ENCODE results near the gene LIX1.
"Not testable (repeated sequence)": the region's sequence is repeated elsewhere in the genome, so short reads cannot be mapped to it uniquely, and the experiment has no call there.

LIX1 gene

DNA sequence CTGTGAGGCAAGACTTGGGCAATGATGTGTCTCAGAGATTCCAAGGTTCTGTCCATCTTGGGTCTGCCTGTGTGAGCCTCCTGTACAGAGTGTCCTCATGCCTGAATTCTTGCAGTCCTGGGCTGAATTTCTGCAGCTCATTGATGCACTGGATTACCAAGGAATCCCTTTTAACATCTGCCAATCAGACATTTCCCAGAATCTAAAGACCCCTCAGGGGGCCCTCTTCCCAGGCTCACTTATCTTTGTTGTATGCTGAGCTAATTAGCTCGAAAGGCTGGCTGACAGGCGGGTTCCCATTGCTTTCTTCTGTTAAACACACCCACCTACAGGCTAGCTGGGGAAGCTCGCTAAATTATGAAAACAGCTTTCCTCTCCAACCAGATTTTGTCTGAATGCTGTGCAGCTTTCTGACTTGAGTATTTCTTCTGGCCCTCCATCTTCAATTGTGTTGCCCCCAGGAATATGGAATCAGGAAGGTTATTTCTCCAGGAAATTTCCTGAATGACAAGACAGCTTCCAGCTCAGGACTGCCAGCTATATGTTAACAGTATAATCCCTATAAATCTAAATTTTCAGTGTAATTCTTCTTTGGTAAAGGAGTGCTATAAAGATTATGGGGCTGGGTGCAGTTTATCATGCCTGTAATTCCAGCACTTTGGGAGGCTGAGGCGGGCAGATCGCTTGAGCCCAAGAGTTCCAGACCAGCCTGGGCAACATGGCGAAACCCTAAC, at the start of gene LIX1:
LIX1 (minus strand) TSS at position 91 of the 734 bp plus-strand sequence; CDS start at position 56, 35 bp downstream.
- peak; percentile 44 for DNase-seq

DNA sequence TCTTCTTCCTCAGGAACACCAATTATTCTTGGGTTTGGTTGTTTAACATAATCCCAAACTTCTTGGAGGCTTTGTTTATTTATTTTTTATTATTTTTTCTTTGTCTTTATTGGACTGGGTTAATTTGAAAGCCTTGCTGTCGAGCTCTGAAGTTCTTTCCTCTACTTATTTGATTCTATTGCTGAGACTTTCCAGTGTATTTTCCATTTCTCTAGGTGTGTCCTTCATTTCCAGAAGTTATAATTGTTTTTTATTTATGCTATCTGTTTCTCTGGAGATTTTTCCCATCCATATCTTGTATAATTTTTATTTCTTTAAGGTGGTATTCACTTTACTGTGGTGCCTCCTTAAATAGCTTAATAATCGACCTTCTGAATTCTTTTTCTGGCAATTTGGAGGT, 49.5 kb upstream of the LIX1 start:
- no peak for DNase-seq

DNA sequence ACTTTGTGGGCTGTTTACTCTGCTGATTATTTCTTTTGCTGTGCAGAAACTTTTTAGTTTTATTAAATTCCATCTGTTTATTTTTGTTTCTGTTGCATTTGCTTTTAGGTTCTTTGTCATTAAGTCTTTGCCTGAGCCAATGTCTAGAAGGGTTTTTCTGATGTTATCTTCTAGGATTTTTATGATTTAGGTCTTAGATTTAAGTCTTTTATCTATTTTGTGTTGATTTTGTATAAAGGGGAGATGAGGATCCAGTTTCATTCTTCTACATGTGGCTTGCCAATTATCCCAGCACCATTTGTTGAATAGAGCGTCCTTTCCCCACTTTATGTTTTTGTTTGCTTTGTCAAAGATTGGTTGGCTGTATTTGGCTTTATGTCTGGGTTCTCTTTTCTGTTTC, 47.1 kb upstream of the LIX1 start:
- DNase-seq: not testable (repeated sequence)

DNA sequence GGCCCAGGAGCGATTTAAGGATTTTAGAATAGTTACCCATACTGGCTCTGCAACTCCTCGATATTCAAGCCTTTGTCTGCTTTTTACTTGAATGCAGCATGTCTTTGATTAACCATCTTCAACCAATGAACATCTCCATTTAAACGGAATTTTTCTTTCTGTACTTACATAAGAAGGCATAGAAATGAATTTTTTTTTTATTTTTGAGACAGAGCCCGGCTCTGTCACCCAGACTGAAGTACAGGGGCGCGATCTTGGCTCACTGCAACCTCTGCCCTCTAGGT, 41.5 kb upstream of the LIX1 start:
- no peak for DNase-seq

DNA sequence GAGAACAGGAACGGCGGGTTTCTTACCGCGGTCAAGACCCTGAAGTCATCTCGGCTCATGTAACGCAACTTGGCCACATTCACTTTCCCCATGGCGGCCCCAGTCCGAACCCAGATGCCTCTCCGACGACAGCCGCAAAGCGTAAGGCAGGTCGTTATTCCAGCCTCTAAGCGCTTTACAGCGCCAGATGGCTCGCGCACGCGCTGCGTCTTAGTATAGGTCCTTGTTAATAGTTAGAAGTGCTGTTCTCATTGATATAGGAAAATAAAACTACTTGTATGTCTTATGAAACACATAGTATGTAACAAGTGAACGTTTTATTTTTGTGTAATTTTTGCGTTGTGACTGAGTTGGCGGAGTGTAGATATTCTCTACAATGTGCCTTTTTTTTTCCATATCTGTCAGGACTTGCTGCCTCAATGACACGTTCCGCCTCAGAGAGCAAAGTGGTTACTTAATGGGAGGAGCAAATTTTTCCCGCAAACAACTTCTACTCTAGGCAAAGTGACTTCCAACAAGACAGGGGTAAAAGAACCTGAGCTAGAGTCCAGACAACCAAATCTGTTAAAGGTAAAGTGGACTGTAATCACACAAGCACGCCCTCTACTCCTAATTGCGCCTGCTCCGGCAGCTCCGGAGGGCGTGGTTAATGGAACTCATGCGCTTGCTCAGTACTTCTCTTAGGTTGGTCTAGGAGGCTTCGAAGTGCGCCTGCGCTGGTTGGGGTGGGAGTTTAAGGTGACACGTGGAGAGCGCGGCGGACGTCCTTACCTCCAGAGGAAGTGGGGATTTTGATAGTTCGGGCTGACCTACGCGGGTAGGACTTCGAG, 40.9 kb upstream of the LIX1 start, which contains the start of gene RIOK2:
RIOK2 (minus strand) TSS at position 148 of the 830 bp plus-strand sequence; CDS start at position 92, 56 bp downstream.
- peak; percentile 97 for DNase-seq

DNA sequence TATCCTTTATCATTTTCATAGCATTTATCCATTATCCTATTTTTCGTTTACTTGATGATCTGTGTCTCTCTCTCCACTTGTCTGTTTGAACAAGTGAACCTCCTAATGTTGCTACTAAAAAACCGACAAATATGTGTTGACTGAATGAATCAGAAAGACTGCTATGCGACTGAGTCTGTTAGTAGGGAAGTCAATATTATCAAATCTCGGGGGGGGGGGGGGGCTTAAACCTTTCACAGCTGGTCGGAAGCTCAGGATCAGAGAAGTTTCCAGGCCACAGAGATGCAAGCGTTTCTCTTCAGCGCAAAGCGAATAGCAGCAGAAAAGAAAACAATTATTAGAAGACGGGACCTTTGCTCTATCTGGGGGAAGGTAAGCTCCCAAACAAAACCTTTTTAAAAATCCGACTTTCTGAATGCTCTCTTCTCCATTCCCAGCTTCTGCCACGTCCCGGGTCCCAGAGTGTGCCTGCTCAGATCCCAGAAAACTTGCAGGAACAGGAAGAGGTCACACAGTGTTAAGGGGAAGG, 40.2 kb upstream of the LIX1 start:
- DNase-seq: no peak

DNA sequence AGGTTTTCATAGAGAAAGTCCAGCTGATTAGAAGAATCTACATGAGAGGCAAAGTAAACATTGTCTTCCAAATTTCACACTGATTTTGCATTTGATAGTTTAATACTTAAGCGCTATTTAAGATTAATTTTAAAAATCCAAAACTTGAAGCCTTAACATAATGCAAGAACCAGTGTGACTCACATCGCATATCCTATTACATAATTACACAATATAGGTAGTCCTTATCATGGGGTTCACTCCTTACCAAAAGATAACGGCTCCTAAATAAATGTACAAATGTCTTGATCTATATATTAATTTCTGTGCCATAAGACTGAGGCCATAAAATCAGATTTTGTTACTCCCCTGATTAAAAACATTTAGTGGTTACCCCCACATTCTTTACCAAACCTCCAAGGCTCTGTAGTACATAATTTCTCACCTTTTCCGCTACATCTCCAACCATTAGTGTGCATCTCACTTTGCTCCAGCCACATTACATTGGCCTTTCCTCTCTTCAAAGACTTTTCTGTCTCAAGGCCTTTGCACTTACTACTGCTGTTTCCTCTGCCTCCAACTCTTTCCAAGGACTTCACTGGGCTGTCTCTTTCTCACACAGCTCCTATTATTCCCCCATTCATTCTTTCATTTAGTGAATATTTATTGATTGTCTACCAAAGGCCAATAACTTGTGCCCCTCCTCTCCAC, 39.6 kb upstream of the LIX1 start:
- DNase-seq: no peak

DNA sequence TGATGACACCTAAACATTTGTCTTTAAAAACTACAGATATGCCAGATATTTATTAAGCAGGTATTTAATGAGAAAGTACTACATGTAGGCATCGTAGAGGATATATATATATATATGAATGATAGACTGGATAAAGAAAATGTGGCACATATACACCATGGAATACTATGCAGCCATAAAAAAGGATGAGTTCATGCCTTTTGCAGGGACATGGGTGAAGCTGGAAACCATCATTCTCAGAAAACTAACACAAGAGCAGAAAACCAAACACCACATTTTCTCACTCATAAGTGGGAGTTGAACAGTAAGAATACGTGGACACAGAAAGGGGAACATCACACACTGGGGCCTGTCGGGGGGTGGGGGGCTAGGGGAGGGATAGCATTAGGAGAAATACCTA, 37.0 kb upstream of the LIX1 start:
- DNase-seq: not testable (repeated sequence)

DNA sequence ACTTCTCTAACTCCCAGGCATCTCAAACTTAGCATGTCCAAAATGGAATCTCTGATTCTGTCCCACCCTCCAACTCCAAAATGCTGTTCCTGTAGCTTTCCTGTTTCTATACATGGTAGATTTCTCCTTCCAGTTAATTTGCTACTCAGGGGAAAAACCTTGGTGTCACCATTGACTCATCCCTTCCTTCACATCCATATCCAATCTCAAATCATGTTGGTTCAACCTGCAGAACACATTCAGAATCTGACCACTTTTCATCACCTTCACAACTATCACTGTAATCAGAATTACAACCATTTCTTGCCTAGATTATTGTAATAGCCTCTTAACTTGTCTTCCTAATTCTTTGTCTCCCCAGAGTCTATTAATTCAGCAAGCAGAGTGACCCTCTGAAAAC, 29.8 kb upstream of the LIX1 start:
- no peak for DNase-seq

DNA sequence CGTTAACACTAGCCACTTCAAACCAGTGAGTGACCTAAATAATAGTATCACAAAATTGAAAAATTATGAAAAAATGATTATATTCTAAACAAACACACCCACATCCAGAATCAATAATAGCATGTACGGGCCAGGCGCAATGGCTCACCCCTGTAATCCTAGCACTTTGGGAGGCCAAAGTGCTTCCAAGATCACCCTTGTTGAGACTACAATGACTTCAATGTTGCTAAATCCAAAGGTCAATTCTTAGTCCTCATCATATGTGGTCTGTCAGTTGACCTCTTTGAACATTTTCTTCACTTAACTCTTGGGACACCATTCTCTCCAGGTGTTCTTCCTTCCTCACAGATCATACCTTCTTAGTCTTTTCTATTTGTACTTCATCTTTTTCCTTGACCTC, 29.3 kb upstream of the LIX1 start:
- DNase-seq: no peak

DNA sequence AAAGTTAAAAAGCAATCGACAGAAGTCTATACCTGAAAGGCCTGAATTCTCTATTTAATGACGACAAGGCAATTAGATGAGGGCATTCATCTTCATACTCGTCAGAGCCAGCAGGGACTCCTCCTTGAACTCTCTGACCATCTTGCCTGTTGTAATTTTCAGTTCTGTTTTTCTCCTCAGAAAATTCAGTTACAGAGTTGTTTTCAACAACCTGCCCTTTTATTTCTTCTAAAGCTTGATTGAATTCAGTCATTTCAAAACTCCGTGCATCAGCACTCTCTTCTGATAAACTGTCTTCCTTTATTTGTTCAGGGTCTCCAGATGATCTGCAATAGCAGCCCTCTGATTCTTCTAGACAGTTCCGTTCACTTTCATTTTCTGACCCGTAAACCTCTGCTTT, 25.0 kb upstream of the LIX1 start:
- DNase-seq: no peak

DNA sequence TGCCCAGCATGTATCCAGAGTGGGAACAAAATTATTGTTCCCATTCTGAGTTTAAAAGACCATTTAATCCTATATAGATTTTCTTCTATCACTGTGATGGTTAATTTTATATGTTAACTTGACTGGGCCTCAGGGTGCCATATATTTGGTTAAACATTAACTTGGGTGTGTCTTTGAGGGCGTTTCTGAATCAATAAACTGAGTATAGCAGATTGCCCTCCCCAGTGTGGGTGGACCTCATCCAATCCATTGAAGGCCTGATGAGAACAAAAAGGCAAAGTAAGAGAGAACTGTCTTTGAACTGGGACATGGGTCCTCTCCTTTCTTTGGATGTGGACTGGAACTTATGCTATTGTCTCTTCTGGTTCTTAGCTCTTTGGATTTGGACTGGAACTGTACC, 23.3 kb upstream of the LIX1 start:
- DNase-seq: no peak

DNA sequence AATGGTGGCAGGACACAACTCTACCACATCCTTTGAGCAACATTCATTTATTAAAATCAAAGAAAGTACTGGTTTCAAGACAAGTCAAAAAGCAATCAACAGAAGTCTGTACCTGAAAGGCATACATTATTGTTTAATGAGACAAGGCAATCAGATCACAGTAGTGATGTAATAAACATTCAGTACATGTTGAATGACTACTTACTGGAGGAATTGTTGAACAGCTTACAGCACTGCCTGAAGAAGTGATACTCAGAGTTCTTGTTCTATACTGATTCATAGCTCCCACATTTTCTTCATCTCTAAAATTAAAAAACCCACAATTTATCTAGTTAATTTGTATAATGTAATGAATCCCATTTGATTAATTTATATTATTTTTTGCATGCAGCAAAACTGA, 22.4 kb upstream of the LIX1 start:
- peak; percentile 11 for DNase-seq

DNA sequence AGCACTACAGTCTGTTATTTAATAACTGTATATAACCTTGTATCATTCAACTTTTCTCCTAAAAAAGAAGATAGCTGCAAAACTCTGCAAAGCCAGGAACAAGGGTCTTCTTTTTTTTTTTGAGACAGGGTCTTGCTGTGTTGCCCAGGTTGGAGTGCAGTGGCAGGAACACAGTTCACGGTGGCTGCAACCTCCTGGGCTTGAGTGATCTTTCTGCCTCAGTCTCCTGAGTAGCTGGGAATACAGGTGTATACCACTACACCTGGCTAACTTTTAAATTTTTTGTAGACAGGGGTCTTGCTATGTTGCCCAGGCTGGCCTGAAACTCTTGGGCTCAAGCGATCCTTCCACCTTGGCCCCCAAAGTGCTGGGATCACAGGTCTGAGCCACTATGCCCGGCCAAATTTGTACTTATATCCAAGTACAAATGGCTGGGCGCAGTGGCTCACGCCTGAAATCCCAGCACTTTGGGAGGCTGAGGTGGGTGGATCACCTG, 21.4 kb upstream of the LIX1 start:
- no peak for DNase-seq

DNA sequence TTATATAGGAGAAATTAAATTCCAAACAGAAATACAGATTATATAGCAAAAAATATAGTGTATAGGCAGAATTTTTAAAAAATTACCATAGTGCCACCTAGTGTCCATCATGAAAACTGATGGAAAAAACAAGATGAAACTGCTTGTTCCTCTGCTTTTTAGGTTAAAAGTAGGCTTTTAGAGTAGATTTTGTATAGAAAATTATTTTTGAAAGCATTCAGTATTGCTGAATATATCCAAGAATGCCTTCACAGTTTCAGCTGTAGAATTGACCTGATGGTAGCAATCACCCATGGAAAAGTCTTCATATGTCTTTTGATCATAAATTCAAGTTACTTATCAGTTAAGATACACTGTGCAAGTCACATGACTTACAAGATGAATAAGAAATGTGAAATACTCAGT, 21.0 kb upstream of the LIX1 start:
- DNase-seq: peak; percentile 12

DNA sequence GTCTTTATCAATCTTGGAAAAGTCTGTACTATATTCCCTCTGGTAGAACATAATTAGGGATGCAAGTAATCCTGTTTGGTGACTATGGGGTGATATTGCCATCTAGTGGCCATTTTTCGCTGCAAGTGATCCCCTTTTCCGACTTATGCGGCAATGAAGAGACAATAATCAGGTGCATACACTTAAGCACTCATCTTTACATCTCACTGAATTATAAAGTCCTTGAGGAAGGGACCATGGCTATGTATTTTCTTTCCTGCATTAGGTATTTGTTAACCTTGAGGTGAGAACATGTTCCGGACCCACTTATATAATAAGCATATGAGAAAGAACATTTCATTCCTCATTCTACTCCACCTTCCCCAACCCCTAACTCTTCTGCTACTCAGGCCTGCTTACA, 19.6 kb upstream of the LIX1 start:
- DNase-seq: peak; percentile 73

DNA sequence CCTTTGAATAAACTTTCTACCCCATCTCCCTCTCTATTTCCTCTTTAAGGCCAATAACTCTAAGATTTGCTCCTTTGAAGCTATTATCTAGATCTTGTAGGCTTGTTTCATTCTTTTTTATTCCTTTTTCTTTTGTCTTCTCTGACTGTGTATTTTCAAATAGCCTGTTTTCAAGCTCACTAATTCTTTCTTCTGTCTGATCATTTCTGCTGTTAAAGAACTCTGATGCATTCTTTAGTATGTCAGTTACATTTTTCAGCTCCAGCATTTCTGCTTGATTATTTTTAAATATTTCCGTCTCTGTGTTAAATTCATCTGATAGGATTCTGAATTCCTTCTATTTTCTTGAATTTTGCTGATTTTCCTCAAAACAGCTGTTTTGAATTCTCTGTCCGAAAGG, 15.3 kb upstream of the LIX1 start:
- DNase-seq: no peak

DNA sequence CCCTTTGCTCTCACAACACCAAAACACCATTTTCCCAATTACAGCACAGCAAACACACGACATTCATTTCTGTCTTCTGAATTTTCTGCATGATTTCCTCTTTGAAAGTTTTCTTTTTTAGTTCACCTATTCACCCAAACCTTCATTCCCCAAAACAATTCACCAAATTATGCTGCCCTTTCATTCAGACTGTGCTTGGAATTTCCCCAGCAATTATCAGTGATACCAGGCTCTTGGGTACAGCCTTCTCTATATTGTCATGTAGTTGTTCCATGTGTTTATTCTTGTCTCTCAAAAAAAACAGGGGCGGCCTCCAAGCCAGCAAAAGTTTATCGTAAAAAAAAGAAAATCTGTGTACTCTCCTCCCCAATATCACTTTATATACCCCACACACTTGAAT, 9.0 kb upstream of the LIX1 start:
- DNase-seq: no peak

DNA sequence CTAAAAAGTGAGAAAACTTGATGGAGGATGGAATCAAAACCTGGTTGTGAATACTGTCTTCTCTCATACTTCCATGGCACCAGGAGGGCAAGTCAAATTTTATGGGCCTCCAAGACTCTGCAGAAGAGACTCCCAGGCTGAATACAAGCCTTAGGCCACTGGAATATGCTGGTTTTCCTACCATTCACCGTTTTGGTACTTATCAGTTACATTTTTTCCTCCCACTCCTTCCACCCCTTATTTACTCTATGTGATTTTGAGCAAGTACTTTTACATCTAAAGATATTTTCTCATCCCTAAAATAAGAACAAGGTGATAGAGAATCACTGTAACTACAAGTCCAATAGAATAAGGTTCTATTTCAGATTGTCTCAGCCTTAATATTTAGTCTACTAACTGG, 8.0 kb upstream of the LIX1 start:
- DNase-seq: no peak

DNA sequence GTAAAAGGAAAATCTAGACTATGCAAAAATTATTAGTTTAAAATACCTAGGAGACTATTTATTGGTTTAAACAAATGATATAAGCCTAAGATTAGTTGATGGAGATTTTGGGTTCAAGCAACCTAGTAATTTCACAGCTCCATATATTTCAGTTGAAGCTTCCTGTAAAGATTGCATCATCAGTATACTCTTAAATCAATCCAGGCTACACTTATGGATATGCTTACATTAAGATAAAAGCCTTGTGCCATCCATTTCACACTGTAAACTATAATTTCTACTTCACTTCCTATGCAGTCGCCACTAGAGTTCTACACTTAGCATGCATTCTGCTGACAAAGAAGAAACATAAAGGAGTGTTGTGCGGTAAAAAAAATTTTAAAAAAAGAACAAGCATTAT, 7.3 kb upstream of the LIX1 start:
- DNase-seq: no peak

DNA sequence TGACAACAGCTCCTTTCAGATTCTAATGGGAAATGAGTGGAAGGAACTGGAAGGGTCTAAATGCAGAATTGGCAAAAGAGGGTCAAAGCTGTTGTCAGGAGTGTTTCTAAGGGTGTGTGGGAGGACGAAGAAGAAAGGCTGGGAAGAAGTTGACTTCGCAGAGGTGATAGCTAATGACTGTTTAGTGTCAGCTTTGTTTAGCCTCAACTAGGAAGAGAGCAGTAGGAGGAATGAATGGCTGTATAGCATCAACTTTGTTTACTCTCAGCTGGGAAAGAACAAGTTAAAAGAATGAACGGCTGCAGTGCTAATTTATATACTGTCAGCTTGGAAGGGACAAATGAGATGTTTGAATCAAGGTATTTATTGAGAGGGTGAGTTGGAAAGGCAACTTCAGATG, 5.9 kb upstream of the LIX1 start:
- no peak for DNase-seq

DNA sequence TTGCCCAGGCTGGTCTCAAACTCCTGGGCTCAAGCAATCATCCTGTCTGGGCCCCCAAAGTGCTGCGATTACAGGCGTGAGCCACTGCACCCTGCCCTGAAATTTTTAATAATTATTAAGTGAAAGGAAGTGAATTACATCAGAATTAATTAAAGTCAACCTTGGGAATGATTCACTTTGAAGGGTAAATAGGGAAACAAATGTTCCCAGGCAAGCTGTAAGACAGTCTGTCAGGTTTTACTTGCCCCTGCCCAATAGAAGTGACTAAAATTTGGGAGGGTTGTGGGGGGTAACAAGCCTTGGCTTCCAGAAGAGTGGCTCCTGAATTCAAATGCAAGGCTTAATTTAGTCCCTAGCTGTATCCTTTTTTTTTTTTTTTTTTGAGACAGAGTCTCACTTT, 1.3 kb upstream of the LIX1 start:
- no peak for DNase-seq

DNA sequence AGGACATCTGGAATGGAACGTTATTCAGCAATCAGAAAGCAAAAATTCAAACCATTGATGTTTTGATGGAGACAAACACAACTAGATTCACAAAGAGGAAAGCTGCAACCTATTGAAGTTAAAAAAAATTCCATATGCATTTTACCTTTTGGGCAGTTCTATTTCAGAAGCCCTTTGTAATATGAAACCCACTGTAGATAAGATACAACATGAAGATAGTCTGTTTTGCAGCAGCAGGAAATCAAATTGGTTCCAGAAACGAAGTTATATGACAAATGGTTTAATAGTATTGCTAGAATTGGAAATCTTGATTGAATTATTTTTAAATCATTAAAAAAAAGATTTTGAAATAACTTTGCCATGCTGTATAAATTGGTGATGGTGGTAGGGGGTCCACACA, 872 bp downstream of the LIX1 start:
- no peak for DNase-seq

DNA sequence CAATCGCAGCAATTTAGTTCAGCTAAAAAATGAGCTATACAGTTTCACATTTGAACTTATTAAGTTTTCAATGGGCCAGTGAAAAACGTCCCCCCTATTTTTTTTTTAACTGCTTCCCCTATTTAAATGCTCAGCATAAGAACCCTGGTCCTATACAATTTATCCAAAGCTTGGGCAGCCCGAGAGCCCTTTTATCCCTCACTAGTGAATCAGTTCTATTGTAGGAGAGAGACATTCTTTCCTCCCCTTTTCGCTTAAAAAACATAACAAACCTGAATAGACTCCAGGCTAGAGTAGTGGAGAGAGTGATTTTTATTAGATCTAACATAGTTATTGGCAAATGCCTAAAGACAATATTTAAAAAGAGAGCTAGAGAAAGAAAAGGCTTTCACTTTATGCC, 1.4 kb downstream of the LIX1 start:
- no peak for DNase-seq

Data from fibroblast of upper back skin (primary cell).